SH-SY5Y (cell line): ENCODE results near the gene LMX1B.

Experiments used
- GATA2 ChIP-seq: IDR thresholded peaks from 2 replicates; pipeline ENCODE4 v1.6.1; 2011; ENCODE audit warnings: mild to moderate bottlenecking, low read depth, low read length
- GATA3 ChIP-seq: IDR thresholded peaks from 2 replicates; pipeline ENCODE4 v1.6.1; 2011; ENCODE audit warnings: low read depth, mild to moderate bottlenecking, low read length, moderate library complexity

GRCh38 chr9:126582427-126582826 lies 31.3 kb upstream of the LMX1B start:
- no peak for TF ChIP-seq GATA2
- TF ChIP-seq GATA3, result no peak
